Peyer's patch (tissue), 4 donors: ENCODE data around the gene SLC25A45. TPM values are rescaled to one million over a fixed set of nuclear protein-coding genes. Genes with fewer than 3 reads are reported as not detected.
A peak's percentile ranks its signal among the peaks of the same experiment; 100 is the strongest.

Experiments used
- DNase-seq, 3 donors: peaks; one replicate each; pipeline ENCODE4 v3.0.0-alpha.2; 2017 to 2019
- H3K27ac ChIP-seq, 4 donors: fragments of 200-600 bp; sonication (generic); one replicate each; pipeline ENCODE4 v1.5.1; 2016 to 2019
- H3K27me3 ChIP-seq, 2 donors: fragments of 200-600 bp; sonication (generic); one replicate each; pipeline ENCODE4 v1.5.1; 2019
- H3K36me3 ChIP-seq, 3 donors: fragments of 200-600 bp; sonication (generic); one replicate each; pipeline ENCODE4 v1.5.1; 2016 to 2019
- H3K4me1 ChIP-seq, 4 donors: fragments of 200-600 bp; sonication (generic); one replicate each; pipeline ENCODE4 v1.5.1; 2016 to 2019
- H3K4me3 ChIP-seq, 4 donors: fragments of 200-600 bp; sonication (generic); 1 replicate in 3 of 4; 2 replicates in 1 of 4; pipeline ENCODE4 v1.5.1; 2016 to 2019; ENCODE audit warnings: mild to moderate bottlenecking in 1 of 4
- H3K9me3 ChIP-seq, 4 donors: fragments of 200-600 bp; sonication (generic); one replicate each; pipeline ENCODE4 v1.5.1; 2016 to 2019; ENCODE audit warnings: mild to moderate bottlenecking in 1 of 4
- CTCF ChIP-seq, 6 experiments: fragments of 450-650 bp in 4 of 6; fragments of 200-600 bp in 2 of 6; sonication (generic) in 1 of 6; IDR thresholded peaks; one replicate each; pipeline ENCODE4 v1.5.1; 2017 to 2019; ENCODE audit warnings: antibody characterized with exemption in 6 of 6, mild to moderate bottlenecking in 3 of 6, moderate library complexity in 1 of 6
- POLR2A ChIP-seq, 2 donors: fragments of 450-650 bp; IDR thresholded peaks; one replicate each; pipeline ENCODE4 v1.5.1; 2017; ENCODE audit warnings: antibody characterized with exemption in 2 of 2, mild to moderate bottlenecking in 2 of 2, moderate library complexity in 2 of 2
- total RNA-seq, 4 donors: library from RNA; depleted of rRNA; stranded (reverse); fragments of >200 nt; gene quantifications; one replicate each; pipeline ENCODE4 v1.1.0, GENCODE V29; 2016

Gene SLC25A45
- total RNA-seq, 4 donors from 2014 or later: 23.3 to 50.6 (median 40.2) TPM

GRCh38 chr11:65375012-65375411, 7.4 kb downstream of the SLC25A45 start:
- peak in 2 of 3 donors; percentile 78 to 87 for DNase-seq
- no peaks in the 10 kb centered on the region for H3K9me3 ChIP-seq
- no peak overlapping the region for H3K4me3 ChIP-seq
- peak overlapping the region in 3 of 4 donors; percentile 53 to 87 (median 69) for H3K27ac ChIP-seq
- peaks cover 0 to 27% (median 8%) of the 10 kb centered on the region in 4 donors for H3K4me1 ChIP-seq
- no peaks in the 10 kb centered on the region for H3K27me3 ChIP-seq
- H3K36me3 ChIP-seq: peaks cover 0 to 3% (median 0%) of the 10 kb centered on the region in 3 donors
- TF ChIP-seq CTCF (IDR thresholded peaks at IDR 0.05): no peak
- no peak for TF ChIP-seq POLR2A (IDR thresholded peaks at IDR 0.05)

DNA sequence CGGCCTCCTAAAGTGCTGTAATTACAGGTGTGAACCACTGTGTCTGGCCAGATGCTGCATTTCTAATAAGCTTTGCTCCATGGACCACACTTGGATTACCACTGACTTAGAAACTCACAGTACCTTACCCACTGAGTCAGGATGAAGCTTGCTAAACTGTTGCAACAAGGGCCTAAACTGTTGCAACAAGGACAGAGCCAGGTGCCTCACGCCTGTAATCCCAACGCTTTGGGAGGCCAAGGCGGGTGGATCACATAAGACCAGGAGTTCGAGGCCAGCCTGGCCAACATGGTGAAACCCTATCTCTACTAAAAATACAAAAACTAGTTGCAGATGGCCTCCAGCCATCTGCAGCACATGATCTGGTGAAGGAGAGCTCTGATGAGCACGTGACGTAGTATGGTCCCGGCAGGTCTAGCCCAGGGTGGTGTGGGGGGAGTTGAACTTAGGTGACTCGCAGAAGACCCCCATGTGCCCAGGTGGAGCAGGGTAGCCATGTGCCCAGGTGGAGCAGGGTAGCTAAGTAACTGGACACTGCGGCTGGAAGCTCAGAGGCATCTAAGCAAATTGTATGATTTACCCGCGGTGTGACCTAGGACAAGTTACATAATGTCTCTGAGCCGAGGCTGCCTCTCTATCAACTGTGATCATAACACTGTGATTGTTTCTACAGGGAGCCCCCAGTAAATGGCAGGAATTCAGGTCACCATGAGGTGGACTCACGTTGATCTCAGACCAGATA, 8.4 kb downstream of the SLC25A45 start:
- H3K9me3 ChIP-seq: no peaks in the 10 kb centered on the region
- H3K4me1 ChIP-seq: peaks cover 0 to 17% (median 6%) of the 10 kb centered on the region in 4 donors
- TF ChIP-seq POLR2A (IDR thresholded peaks at IDR 0.05) (no peak), CTCF (IDR thresholded peaks at IDR 0.05) (no peak)

GRCh38 chr11:65370659-65371049, 11.8 kb downstream of the SLC25A45 start:
- H3K4me1 ChIP-seq: peaks cover 0 to 5% (median 0%) of the 10 kb centered on the region in 4 donors
- TF ChIP-seq CTCF (IDR thresholded peaks at IDR 0.05) (no peak), POLR2A (IDR thresholded peaks at IDR 0.05) (no peak)
- no peaks in the 10 kb centered on the region for H3K36me3 ChIP-seq
- H3K4me3 ChIP-seq: no peak overlapping the region
- DNase-seq: no peak
- H3K27ac ChIP-seq: peak overlapping the region in 1 of 4 donors; percentile 7
- no peaks in the 10 kb centered on the region for H3K9me3 ChIP-seq
- H3K27me3 ChIP-seq: no peaks in the 10 kb centered on the region

More for the DNA sequence above, 8.4 kb downstream of the SLC25A45 start:
- Histone ChIP-seq H3K27ac (peak overlapping the region in 3 of 4 donors; percentile 19 to 74 (median 69)), H3K36me3 (peaks cover 0 to 3% (median 0%) of the 10 kb centered on the region in 3 donors), H3K4me3 (no peak overlapping the region), H3K27me3 (no peaks in the 10 kb centered on the region)
- DNase-seq: no peak

DNA sequence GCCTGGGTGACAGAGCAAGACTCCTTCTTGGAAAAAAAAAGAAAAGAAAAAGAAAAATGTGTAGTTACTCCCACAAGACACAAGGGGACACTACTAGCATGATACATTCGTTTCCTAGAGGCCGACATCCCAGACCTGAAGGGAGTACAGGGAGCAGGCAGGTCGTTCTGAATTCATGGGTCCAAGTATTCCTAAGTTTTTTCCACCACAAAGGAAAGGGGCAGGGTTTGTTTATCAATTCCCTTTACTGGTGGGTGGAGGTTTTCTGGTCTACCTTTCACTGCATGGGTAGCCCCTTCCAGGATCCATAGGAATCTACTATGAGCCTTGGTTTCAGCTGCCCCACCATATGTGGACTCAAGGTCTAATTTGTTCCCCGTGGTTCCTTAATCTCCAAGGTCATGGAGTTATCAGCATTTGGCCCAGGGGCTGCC, 16.1 kb downstream of the SLC25A45 start:
- DNase-seq: peak in 1 of 3 donors; percentile 70
- TF ChIP-seq POLR2A (IDR thresholded peaks at IDR 0.05) (peak in 1 of 2 donors; percentile 26), CTCF (IDR thresholded peaks at IDR 0.05) (peak; percentile 61 to 99 (median 88))
- Histone ChIP-seq H3K27ac (peak overlapping the region in 3 of 4 donors; percentile 40 to 79 (median 64)), H3K27me3 (no peaks in the 10 kb centered on the region), H3K9me3 (no peaks in the 10 kb centered on the region), H3K4me1 (peaks cover 0 to 5% (median 4%) of the 10 kb centered on the region in 4 donors), H3K36me3 (no peaks in the 10 kb centered on the region), H3K4me3 (no peak overlapping the region)

GRCh38 chr11:65363770-65364169, 18.7 kb downstream of the SLC25A45 start:
- H3K36me3 ChIP-seq: no peaks in the 10 kb centered on the region
- DNase-seq: no peak
- no peaks in the 10 kb centered on the region for H3K9me3 ChIP-seq
- H3K4me3 ChIP-seq: no peak overlapping the region
- H3K27ac ChIP-seq: no peak overlapping the region
- peaks cover 0 to 4% (median 4%) of the 10 kb centered on the region in 4 donors for H3K4me1 ChIP-seq
- TF ChIP-seq POLR2A (IDR thresholded peaks at IDR 0.05) (no peak), CTCF (IDR thresholded peaks at IDR 0.05) (no peak)
- H3K27me3 ChIP-seq: no peaks in the 10 kb centered on the region
